Spleen (tissue), 7 donors: ENCODE data around the gene KRT77.

Experiments used
- POLR2A ChIP-seq, 3 donors: fragments of 450-650 bp; IDR thresholded peaks; one replicate each; pipeline ENCODE4 v1.5.1; 2017; ENCODE audit warnings: antibody characterized with exemption in 3 of 3, mild to moderate bottlenecking in 1 of 3
- POLR2AphosphoS5 ChIP-seq, 3 donors: sonication (generic); formaldehyde crosslinking; IDR thresholded peaks; one replicate each; pipeline ENCODE4 v1.5.1; 2017; ENCODE audit warnings: antibody characterized with exemption in 3 of 3
- TF ChIP-seq, protein P1 (sequence below), 11 experiments: fragments of 200-600 bp in 7 of 11; fragments of 450-650 bp in 4 of 11; sonication (generic) in 4 of 11; IDR thresholded peaks in 8 of 11; conservative IDR thresholded peaks in 3 of 11; 1 replicate in 7 of 11; 2 replicates in 4 of 11; pipeline versions ENCODE4 v1.4.0 to v1.8.0; 2016 to 2021; ENCODE audit warnings: antibody characterized with exemption in 11 of 11, inconsistent platforms in 4 of 11, mild to moderate bottlenecking in 1 of 11
- donor health status: DM: no; HTN: no; CAD: no; lungs with moderate emphysema.
- donor health status: DM: no; HTN: no; CAD: no.
- donor health status: DM: no; HTN: no; CAD: no.

DNA sequence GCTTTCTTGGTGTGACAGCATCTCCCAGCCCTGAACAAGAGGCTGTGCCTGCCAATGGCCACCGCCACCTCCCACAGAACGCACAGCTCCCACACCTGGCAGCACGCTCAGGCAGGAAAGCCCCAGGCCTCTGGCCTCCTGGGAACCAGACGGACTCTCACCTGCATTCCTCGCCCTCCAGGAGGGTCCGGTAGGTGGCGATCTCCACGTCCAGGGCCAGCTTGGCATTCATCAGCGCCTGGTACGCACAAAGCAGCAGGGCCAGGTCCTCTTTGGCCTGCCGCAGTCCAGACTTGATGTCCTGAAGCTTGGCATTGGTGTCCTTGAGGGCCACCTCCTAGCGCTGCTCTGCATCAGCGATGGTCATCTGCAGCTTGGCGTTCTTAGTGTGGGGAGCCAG, 12.1 kb upstream of the KRT77 start:
- TF ChIP-seq POLR2AphosphoS5 (IDR thresholded peaks at IDR 0.05), result no peak
- TF ChIP-seq, protein P1, sequence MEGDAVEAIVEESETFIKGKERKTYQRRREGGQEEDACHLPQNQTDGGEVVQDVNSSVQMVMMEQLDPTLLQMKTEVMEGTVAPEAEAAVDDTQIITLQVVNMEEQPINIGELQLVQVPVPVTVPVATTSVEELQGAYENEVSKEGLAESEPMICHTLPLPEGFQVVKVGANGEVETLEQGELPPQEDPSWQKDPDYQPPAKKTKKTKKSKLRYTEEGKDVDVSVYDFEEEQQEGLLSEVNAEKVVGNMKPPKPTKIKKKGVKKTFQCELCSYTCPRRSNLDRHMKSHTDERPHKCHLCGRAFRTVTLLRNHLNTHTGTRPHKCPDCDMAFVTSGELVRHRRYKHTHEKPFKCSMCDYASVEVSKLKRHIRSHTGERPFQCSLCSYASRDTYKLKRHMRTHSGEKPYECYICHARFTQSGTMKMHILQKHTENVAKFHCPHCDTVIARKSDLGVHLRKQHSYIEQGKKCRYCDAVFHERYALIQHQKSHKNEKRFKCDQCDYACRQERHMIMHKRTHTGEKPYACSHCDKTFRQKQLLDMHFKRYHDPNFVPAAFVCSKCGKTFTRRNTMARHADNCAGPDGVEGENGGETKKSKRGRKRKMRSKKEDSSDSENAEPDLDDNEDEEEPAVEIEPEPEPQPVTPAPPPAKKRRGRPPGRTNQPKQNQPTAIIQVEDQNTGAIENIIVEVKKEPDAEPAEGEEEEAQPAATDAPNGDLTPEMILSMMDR (IDR thresholded peaks at IDR 0.05 in 8 of 11, conservative IDR thresholded peaks at IDR 0.05 in 3 of 11), result no peak
- no peak for TF ChIP-seq POLR2A (IDR thresholded peaks at IDR 0.05)
